GM19463 (cell line): ENCODE results near the gene PTX4.

Experiments
- ATAC-seq: cut with Tn5 transposase; IDR thresholded peaks from one replicate; pipeline ENCODE4 v1.9.1; 2021; ENCODE audit warnings: mild to moderate bottlenecking, moderate library complexity; ENCODE audit not compliant: unreplicated experiment

The PTX4 gene

GRCh38 chr16:1502092-1503004 is 13.6 kb upstream of the PTX4 start:
- no peak for ATAC-seq

GRCh38 chr16:1501630-1502029 is 12.9 kb upstream of the PTX4 start:
- ATAC-seq, result no peak

- no peak for ATAC-seq
These were observed 11.9 kb upstream of the PTX4 start for GRCh38 chr16:1500465-1501150.

- no peak for ATAC-seq
These were observed 11.2 kb upstream of the PTX4 start for GRCh38 chr16:1499756-1500464.

- ATAC-seq, result no peak
These were observed 10.3 kb upstream of the PTX4 start for GRCh38 chr16:1498899-1499676.

- ATAC-seq, result no peak
These were observed 8.4 kb upstream of the PTX4 start for GRCh38 chr16:1497014-1497598.

- ATAC-seq, result no peak
These were observed 7.7 kb upstream of the PTX4 start for GRCh38 chr16:1496464-1496863.

GRCh38 chr16:1495889-1496262 is 7.1 kb upstream of the PTX4 start:
- ATAC-seq, result no peak

GRCh38 chr16:1495211-1495888 is 6.6 kb upstream of the PTX4 start:
- no peak for ATAC-seq

GRCh38 chr16:1494711-1495110 is 6.0 kb upstream of the PTX4 start:
- ATAC-seq, result no peak

- ATAC-seq, result no peak
These were observed 5.4 kb upstream of the PTX4 start for GRCh38 chr16:1494129-1494640.

- peak; percentile 14 for ATAC-seq
These were observed 5.0 kb upstream of the PTX4 start for GRCh38 chr16:1493746-1494094.

- ATAC-seq, result peak; percentile 61
These were observed 4.4 kb upstream of the PTX4 start, which contains the start of gene TELO2 for GRCh38 chr16:1492923-1493745. TSS of gene TELO2 (plus strand) at chr16:1493360. CDS start at chr16:1494282, 922 bp downstream.

GRCh38 chr16:1492082-1492922 is 3.6 kb upstream of the PTX4 start:
- no peak for ATAC-seq

GRCh38 chr16:1491327-1491726 is 2.6 kb upstream of the PTX4 start:
- no peak for ATAC-seq

GRCh38 chr16:1489077-1489476 is 333 bp upstream of the PTX4 start:
- ATAC-seq, result no peak

- no peak for ATAC-seq
These were observed 616 bp downstream of the PTX4 start for GRCh38 chr16:1488054-1488601.
